Astrocyte (in vitro differentiated cells and primary cell): ENCODE results near the gene IQGAP2. TPM values are rescaled to one million over a fixed set of nuclear protein-coding genes. Genes with fewer than 3 reads are reported as not detected.

ENCODE experiments used
- DNase-seq: peaks from one replicate; pipeline ENCODE4 v3.0.0-alpha.2; 2010; ENCODE audit warnings: low read depth
- FAIRE-seq: peaks from 2 replicates; lab custom pipeline; 2011; peaks lifted over from hg19 to GRCh38; lab: Jason Lieb, UNC
- H2AFZ ChIP-seq: 2 replicates; pipeline ENCODE4 v1.6.0; 2012; ENCODE audit warnings: low read depth, low read length, inconsistent platforms
- H3K27ac ChIP-seq: 2 replicates; pipeline ENCODE4 v1.5.1; 2011; ENCODE audit warnings: low read depth, low read length, inconsistent platforms
- H3K27me3 ChIP-seq: 2 replicates; pipeline ENCODE4 v1.6.0; 2011; ENCODE audit warnings: low read length, inconsistent platforms; ENCODE audit not compliant: insufficient read depth
- H3K36me3 ChIP-seq: 2 replicates; pipeline ENCODE4 v1.5.1; 2011; ENCODE audit warnings: low read length, inconsistent platforms; ENCODE audit not compliant: insufficient read depth
- H3K4me1 ChIP-seq: 2 replicates; pipeline ENCODE4 v1.5.1; 2011; ENCODE audit warnings: low read length, inconsistent platforms; ENCODE audit not compliant: insufficient read depth
- H3K4me2 ChIP-seq: 2 replicates; pipeline ENCODE4 v1.6.0; 2012; ENCODE audit warnings: low read length, inconsistent platforms
- H3K4me3 ChIP-seq: 2 replicates; pipeline ENCODE4 v1.5.1; 2011; ENCODE audit warnings: low read depth, mild to moderate bottlenecking, low read length, inconsistent platforms; ENCODE audit not compliant: insufficient read depth
- H3K79me2 ChIP-seq: 2 replicates; pipeline ENCODE4 v1.6.0; 2012; ENCODE audit warnings: mild to moderate bottlenecking, low read length, inconsistent platforms; ENCODE audit not compliant: insufficient read depth
- H3K9ac ChIP-seq: 2 replicates; pipeline ENCODE4 v1.6.0; 2012; ENCODE audit warnings: mild to moderate bottlenecking, low read length, inconsistent platforms
- H3K9me3 ChIP-seq: 2 replicates; pipeline ENCODE4 v1.5.1; 2012; ENCODE audit warnings: low read depth, mild to moderate bottlenecking, low read length, inconsistent platforms; ENCODE audit not compliant: insufficient read depth
- H4K20me1 ChIP-seq: 2 replicates; pipeline ENCODE4 v1.6.0; 2012; ENCODE audit warnings: low read length, inconsistent platforms; ENCODE audit not compliant: insufficient read depth
- H3K27ac Mint-ChIP-seq: one replicate; pipeline ENCODE4 v1.8.0; 2021; ENCODE audit warnings: mild to moderate bottlenecking, mixed read lengths; ENCODE audit not compliant: unreplicated experiment
- H3K27me3 Mint-ChIP-seq: one replicate; pipeline ENCODE4 v1.8.0; 2021; ENCODE audit warnings: low read depth, mixed read lengths; ENCODE audit not compliant: unreplicated experiment
- H3K36me3 Mint-ChIP-seq: one replicate; pipeline ENCODE4 v1.8.0; 2021; ENCODE audit warnings: low read depth, mixed read lengths; ENCODE audit not compliant: unreplicated experiment
- H3K4me1 Mint-ChIP-seq: one replicate; pipeline ENCODE4 v1.8.0; 2021; ENCODE audit warnings: low read depth, mixed read lengths; ENCODE audit not compliant: unreplicated experiment
- H3K4me3 Mint-ChIP-seq: one replicate; pipeline ENCODE4 v1.8.0; 2021; ENCODE audit warnings: mild to moderate bottlenecking, moderate library complexity, mixed read lengths; ENCODE audit not compliant: unreplicated experiment
- H3K9me3 Mint-ChIP-seq: one replicate; pipeline ENCODE4 v1.8.0; 2021; ENCODE audit warnings: mild to moderate bottlenecking, mixed read lengths; ENCODE audit not compliant: unreplicated experiment
- EZH2 ChIP-seq: IDR thresholded peaks from 2 replicates; pipeline ENCODE4 v1.6.1; 2012; ENCODE audit warnings: mild to moderate bottlenecking, low read length, inconsistent platforms; ENCODE audit not compliant: insufficient read depth
- total RNA-seq: library from RNA; stranded (reverse); gene quantifications from 2 replicates; pipeline ENCODE4 v1.2.1, GENCODE V29; 2021
- TF ChIP-seq, protein P1 (sequence below): IDR thresholded peaks from 2 replicates; pipeline ENCODE4 v1.5.1; 2011; ENCODE audit warnings: low read depth, mild to moderate bottlenecking, inconsistent platforms, low read length, moderate library complexity; ENCODE audit not compliant: insufficient read depth

IQGAP2 gene
- total RNA-seq, 1 donor from 2014 or later: 2.9 TPM

DNA sequence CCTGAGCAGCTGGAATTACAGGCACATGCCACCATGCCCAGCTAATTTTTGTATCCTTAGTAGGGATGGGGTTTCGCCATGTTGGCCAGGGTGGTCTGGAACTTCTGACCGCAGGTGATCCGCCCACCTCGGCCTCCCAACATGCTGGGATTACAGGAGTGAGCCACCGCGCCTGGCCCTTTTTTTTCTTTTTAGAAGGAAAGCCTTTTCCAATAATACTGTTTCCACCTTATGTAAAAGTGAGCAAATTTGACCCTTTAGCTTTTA is 289.1 kb downstream of the IQGAP2 start:
- Histone ChIP-seq H3K4me1 (peaks cover 34% of the 10 kb centered on the region), H3K4me3 (no peak overlapping the region), H3K4me2 (peak overlapping the region; percentile 39), H2AFZ (peak overlapping the region; percentile 2), H3K79me2 (no peaks in the 10 kb centered on the region), H3K9me3 (no peaks in the 10 kb centered on the region), H4K20me1 (no peaks in the 10 kb centered on the region), H3K27me3 (no peaks in the 10 kb centered on the region), H3K9ac (peak overlapping the region; percentile 55), H3K27ac (peak overlapping the region; percentile 98), H3K36me3 (no peaks in the 10 kb centered on the region)
- Mint-ChIP-seq H3K4me3 (no peak overlapping the region), H3K36me3 (peaks cover 3% of the 10 kb centered on the region), H3K9me3 (no peaks in the 10 kb centered on the region), H3K27ac (peak overlapping the region; percentile 99), H3K4me1 (peaks cover 54% of the 10 kb centered on the region), H3K27me3 (no peaks in the 10 kb centered on the region)
- FAIRE-seq: no peak
- TF ChIP-seq, protein P1, sequence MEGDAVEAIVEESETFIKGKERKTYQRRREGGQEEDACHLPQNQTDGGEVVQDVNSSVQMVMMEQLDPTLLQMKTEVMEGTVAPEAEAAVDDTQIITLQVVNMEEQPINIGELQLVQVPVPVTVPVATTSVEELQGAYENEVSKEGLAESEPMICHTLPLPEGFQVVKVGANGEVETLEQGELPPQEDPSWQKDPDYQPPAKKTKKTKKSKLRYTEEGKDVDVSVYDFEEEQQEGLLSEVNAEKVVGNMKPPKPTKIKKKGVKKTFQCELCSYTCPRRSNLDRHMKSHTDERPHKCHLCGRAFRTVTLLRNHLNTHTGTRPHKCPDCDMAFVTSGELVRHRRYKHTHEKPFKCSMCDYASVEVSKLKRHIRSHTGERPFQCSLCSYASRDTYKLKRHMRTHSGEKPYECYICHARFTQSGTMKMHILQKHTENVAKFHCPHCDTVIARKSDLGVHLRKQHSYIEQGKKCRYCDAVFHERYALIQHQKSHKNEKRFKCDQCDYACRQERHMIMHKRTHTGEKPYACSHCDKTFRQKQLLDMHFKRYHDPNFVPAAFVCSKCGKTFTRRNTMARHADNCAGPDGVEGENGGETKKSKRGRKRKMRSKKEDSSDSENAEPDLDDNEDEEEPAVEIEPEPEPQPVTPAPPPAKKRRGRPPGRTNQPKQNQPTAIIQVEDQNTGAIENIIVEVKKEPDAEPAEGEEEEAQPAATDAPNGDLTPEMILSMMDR: no peak
- TF ChIP-seq EZH2: no peak
- no peak for DNase-seq

DNA sequence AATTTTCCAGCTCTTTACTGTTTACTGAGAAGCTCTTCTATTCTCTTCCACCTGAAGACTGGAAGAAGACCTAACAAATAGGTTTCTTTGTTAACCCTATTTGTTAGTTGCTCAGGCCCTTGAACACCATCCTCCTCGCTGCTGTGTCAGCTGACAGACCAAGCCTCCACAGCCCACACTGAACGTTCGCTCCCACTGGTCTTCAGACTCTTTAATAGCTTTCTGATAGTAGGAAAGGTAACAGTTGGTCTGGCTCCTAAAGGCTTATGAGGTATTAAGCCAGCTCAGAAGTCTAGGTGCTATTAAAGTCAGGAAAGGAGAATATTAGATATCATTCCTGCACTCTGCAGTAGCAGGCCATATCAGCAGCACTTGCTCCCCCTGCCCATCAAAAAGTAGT is 289.6 kb downstream of the IQGAP2 start:
- H3K9ac ChIP-seq: no peak overlapping the region
- Mint-ChIP-seq H3K4me3 (no peak overlapping the region), H3K36me3 (peaks cover 3% of the 10 kb centered on the region), H3K27me3 (no peaks in the 10 kb centered on the region), H3K4me1 (peaks cover 52% of the 10 kb centered on the region), H3K27ac (peak overlapping the region; percentile 99), H3K9me3 (no peaks in the 10 kb centered on the region)
- H4K20me1 ChIP-seq: no peaks in the 10 kb centered on the region
- no peak overlapping the region for H3K4me2 ChIP-seq
- DNase-seq (no peak), FAIRE-seq (no peak)
- no peak overlapping the region for H3K4me3 ChIP-seq
- no peak for TF ChIP-seq EZH2
- TF ChIP-seq, protein P1: no peak
- no peaks in the 10 kb centered on the region for H3K36me3 ChIP-seq
- no peak overlapping the region for H3K27ac ChIP-seq
- H3K4me1 ChIP-seq: peaks cover 34% of the 10 kb centered on the region
- no peak overlapping the region for H2AFZ ChIP-seq
- H3K27me3 ChIP-seq: no peaks in the 10 kb centered on the region
- no peaks in the 10 kb centered on the region for H3K79me2 ChIP-seq
- no peaks in the 10 kb centered on the region for H3K9me3 ChIP-seq

DNA sequence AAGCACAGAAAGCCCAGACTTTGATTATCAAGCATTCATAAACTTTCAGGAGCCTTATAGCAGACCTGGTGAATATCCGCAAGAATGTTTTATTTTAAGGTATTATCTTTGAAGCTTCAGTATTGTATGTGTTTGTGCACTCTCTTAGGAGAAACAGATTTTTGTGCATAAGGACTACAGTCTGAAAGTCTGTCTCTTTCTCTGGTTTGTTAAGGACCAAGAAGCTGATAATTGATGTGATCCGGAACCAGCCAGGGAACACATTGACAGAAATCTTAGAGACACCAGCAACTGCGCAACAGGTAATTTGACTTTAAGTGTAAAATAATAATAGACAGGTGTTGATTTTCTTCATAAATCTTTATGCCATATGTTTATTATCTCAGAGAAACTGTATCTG is 290.1 kb downstream of the IQGAP2 start:
- DNase-seq: no peak
- Histone ChIP-seq H4K20me1 (no peaks in the 10 kb centered on the region), H3K4me2 (no peak overlapping the region), H3K4me3 (no peak overlapping the region), H3K27ac (no peak overlapping the region), H2AFZ (no peak overlapping the region), H3K27me3 (no peaks in the 10 kb centered on the region), H3K4me1 (peaks cover 33% of the 10 kb centered on the region), H3K9me3 (no peaks in the 10 kb centered on the region), H3K79me2 (no peaks in the 10 kb centered on the region), H3K9ac (no peak overlapping the region), H3K36me3 (no peaks in the 10 kb centered on the region)
- H3K4me1 Mint-ChIP-seq: peaks cover 47% of the 10 kb centered on the region
- TF ChIP-seq, protein P1: no peak
- TF ChIP-seq EZH2: no peak
- H3K27ac Mint-ChIP-seq: peak overlapping the region; percentile 99
- no peak overlapping the region for H3K4me3 Mint-ChIP-seq
- H3K36me3 Mint-ChIP-seq: peaks cover 3% of the 10 kb centered on the region
- no peaks in the 10 kb centered on the region for H3K27me3 Mint-ChIP-seq
- no peaks in the 10 kb centered on the region for H3K9me3 Mint-ChIP-seq
- no peak for FAIRE-seq
